Ramos (cell line): ENCODE results near the gene AK3.
"Not testable (repeated sequence)": the region's sequence is repeated elsewhere in the genome, so short reads cannot be mapped to it uniquely, and the experiment has no call there.

Experiments used
- in situ Hi-C: fragments of 300-500 bp; cut with MboI; formaldehyde crosslinking; loops from one replicate; pipeline ENCODE4 v1.14.3; 2022; ENCODE audit warnings: low sequenced_read_pairs; ENCODE audit not compliant: unreplicated experiment

Gene AK3

DNA sequence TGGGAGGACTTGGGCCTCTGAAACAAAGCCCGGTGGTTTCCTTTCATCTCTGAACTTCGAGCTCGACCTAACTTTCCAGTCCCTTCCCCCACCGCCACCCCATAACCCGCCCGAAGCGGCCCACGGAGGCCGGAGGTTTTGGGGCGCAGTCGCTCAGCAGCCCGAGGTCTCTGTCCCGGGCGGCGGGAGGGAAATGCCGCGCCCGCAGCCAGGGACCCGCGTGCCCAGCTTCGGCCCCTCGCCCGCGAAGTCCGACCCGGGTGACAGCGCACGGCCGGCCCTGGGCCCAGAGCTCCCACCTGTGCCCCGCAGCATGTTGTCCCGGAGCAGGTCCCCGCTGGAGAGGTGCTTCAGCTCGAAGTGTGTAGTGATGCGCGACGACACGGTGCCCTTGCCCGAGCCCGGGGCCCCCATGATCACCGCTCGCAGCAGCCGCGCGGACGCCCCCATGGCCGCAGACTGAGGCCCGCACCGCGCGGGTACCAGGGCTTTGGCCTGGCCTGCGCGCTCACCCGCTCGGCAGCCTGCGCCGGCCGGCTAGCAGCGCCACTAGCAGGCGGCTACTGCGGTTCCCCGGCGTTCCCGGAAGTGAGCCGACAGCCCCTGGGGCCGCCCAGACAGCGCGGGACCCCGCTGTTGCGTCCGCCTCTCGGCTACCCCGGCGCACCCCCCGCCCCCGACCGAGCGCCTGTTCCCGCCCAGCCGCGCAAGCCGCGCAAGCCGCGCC is at the start of gene AK3:
TSS of gene AK3 (minus strand) at position 565 of the 727 bp plus-strand sequence. CDS start at position 450, 115 bp downstream.
- in situ Hi-C loops = loop anchor here (10.0 kb wide), 1 partner anchor 694 kb away; the partner anchor contains the start of gene PLGRKT

DNA sequence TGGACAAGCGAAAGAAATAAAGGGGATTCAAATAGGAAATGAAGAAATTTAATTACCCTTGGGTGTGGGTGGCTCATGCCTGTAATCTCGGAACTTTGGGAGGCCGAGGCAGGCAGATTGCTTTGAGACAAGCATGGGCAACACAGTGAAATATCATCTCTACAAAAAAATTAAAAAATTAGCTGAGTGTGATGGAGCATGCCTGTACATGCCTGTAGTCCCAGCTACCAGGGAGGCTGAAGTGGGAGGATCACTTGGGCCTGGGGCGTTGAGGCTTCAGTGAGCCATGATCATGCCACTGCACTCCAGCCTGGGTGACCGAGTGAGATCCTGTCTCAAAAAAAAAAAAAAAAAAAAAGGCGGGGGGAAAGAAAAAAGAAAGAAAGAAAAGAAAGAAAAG is 47.7 kb upstream of the AK3 start:
- in situ Hi-C loops = no loop called here

DNA sequence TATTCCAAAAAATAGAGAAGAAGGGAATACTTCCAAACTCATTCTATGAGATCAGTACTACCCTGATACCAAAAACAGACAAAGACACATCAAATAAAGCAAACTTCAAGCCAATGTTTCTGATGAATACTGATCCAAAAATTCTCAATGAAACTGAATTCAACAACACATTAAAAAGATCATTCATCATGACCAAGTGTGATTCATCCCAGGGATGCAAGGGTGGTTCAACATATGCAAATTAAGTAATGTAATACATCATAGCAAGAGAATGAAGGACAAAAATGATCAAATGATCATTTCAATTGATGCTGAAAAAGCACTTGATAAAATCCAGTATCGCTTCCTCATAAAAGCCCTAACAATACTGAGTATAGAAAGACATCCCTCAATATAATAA is 46.9 kb upstream of the AK3 start:
- in situ Hi-C loops = no loop called here

DNA sequence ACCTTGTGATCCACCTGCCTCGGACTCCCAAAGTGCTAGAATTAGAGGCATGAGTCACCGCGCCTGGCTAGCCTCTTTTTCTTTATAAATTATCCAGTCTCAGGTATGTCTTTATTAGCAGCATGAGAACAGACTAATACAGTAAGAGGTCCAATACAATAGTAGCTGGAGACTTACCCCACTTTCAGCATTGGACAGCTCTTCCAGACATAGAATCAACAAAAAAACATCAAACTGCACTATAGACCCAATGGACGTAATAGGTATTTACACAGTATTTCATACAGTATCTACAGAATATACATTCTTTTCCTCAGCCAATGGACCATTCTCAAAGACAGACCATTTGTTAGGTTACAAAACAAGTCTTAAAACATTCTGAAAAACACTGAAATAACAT is 45.6 kb upstream of the AK3 start:
- in situ Hi-C loops = no loop called here

DNA sequence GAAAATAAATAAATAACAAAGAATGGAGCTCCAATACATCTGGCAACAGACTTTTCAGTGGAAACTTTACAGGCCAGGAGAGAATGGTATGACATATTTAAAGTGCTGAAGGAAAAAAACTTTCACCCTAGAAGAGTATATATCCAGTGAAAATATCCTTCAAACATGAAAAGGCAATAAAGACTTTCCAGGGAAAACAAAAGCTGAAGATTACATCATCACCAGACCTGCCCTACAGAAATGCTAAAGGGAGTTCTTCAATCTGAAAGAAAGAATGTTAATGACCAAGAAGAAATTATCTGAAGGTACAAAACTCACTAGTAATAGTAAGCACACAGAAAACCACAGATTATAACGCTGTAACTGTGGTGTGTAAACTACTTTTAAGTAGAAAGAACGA is 43.4 kb upstream of the AK3 start:
- in situ Hi-C loops = no loop called here

DNA sequence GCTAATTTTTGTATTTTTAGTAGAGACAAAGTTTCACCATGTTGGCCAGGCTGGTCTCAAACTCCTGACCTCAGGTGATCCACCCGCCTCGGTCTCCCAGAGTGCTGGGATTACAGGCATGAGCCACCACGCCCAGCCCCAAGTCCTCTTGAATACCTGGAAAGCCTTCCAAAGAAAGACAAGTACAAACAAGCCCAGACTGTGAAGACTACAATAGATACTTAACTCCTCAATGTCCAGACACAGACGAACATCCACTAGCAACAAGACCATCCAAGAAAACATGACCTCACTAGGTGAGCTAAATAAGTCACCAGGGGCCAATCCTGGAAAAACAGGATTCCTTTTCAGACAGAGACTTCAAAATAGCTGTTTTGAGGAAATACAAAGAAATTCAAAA is 42.2 kb upstream of the AK3 start:
- in situ Hi-C loops = not testable (repeated sequence)

DNA sequence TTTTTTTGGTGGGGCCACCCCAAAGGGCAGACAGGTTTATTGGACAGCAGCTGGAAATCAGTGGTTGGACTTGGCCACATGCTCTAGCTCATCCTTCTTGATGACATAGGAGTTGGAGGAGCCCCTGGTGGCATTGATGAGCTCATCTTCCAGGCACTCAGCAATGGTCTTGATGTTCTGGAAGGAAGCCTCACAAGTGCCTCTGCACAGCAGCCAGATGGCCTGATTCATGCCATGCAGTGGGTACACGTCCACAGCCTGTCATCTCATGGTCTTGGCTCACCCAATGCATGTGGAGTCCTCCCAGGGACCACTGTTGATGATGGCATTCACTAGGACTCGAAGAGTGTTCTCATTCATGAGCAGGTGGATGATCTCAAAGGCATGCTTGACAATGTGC is 40.4 kb upstream of the AK3 start:
- in situ Hi-C loops = no loop called here

DNA sequence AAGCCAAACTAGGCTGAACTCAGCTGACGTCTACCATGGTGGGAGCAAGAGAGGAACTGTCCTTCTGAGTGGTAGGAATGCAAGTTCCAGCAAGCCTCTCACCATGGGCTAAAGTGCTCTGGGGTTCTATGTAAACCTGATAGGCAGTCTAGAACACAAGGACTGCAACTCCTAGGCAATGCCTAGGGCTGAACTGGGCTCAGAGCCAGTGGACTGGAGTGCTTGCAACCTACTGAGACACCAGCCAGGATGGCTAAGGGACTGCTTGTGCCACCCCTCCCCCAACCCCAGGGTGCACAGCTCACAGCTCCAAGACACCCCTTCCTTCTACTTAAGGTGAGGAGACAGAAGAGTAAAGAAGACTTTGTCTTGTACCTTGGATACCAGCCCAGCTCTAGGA is 39.6 kb upstream of the AK3 start:
- in situ Hi-C loops = no loop called here

DNA sequence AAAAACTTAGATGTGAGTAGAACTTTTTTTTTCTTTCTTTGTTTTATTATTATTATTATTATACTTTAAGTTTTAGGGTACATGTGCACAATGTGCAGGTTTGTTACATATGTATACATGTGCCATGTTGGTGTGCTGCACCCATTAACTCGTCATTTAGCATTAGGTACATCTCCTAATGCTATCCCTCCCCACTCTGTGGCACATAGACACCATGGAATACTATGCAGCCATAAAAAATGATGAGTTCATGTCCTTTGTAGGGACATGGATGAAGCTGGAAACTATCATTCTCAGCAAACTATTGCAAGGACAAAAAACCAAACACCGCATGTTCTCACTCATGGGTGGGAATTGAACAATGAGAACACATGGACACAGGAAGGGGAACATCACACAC is 34.0 kb upstream of the AK3 start:
- in situ Hi-C loops = loop anchor here (25.0 kb wide), 1 partner anchor 562 kb away; the partner anchor contains the start of gene RLN1

DNA sequence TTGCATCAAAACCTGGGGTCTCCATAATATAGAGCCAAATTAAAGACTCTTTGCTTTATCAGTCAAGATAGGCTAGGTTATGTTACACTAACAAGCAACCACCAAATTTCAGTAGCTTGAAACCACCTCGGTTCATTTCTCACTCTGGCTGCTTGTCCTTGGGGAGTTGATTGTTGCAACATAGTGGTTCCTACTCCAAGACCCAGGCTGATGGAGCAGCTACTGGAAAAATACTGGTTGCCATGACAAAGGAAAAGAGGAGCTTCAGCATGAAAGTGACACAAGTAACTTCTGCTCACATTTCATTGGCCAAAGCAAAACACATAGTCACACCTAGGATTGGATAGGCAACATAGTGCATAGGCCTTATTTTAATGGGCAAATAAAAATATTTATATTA is 33.2 kb upstream of the AK3 start:
- in situ Hi-C loops = loop anchor here (25.0 kb wide), 1 partner anchor 563 kb away; the partner anchor contains the start of gene RLN1

DNA sequence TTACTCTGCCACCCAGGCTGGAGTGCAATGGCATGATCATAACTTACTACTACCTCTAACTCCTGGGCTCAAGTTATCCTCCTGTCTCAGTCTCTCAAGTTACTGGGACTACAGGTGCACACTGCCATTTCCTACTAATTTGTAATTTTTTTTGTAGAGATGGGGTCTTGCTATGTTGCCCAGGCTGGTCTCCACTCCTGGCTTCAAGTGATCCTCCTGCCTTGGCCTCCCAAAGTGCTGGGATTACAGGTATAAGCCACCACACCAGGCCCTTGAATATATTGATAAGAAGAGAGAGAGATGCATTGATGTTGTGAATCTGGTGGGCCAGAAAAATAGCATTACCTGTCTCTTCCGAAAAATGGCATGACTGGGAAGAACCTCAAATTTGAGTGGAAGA is 30.8 kb upstream of the AK3 start:
- in situ Hi-C loops = loop anchor here (25.0 kb wide), 1 partner anchor 566 kb away; the partner anchor contains the start of gene RLN1

DNA sequence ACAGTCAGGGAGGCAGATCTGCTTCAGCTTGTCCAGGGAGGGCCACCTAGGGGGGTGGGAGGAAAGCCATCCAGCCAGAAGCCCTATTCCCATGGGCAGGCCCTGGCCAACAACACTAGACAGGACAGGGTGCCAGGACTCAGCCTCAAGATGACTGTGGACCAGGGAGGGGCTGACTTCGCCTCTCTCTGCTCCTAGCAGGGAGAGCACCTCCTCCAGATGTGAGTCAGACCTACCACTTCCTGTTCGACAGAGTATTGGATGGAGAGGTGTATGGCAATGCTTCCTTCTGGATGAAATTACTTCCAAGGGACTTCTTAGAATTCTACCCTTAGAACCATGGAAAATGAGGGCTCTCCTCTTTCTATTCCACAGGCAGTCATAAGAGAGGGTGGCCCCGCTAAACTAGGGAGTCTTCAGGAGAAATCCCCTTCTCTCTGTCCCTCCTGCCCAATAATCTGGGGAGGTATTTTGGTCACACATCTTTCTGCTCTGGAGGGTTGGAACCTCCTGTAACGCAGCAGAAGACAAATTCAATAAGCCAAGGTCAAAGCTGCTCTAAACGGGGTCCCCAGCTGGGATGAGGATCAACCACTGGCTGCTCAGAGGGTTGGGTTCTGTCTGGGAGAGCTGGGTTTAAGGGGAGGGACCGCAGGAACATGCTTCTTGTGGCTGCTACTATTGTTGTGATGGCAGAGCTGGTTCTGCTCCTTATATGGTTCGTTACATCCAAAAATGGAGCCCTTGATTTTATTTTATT is 28.5 kb upstream of the AK3 start:
- in situ Hi-C loops = loop anchor here (10.0 to 25.0 kb wide), 2 partner anchors 155 to 568 kb away; partner anchors contain the start of gene RLN1

DNA sequence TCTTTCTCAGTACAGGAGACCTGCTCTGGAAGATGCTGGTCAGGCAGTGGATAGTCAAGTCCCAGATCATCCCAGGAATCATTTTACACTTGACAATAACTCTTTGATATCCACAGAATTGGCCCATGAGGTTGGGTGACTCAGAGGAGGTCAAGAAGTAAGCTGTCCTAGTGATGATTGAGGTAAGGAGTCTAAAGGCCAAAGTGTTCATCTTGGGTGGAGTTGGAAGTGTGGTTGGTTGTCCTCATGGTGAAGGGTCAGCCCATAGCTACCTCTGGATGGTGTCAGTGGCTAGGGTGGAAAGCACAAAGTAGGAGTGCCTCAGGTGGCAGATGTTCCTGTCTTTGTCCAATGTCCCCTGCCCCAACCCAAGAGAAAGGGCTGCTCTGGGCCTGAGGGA is 27.7 kb upstream of the AK3 start:
- in situ Hi-C loops = loop anchor here (10.0 to 25.0 kb wide), 2 partner anchors 156 to 569 kb away; partner anchors contain the start of gene RLN1

DNA sequence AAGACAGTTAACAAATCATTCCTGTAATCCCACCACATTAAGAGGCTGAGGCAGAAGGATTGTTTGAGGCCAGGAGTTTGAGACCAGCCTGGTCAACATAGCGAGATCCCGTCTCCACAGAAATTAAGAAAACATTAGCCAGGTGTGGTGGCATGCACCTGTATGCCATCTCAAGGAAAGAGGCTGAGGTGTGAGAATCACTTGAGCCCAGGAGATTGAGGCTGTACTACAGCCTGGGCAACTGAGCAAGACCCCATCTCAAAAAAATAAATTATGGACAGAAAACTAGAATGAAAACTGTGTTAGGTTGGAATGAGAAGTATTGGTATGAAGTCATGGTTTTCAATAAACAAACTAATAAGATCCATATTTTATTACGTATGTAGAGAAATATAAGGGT is 23.0 kb upstream of the AK3 start:
- in situ Hi-C loops = loop anchor here (5.0 to 25.0 kb wide), 4 partner anchors 161 to 833 kb away; partner anchors contain the start of genes JAK2 and RLN1

DNA sequence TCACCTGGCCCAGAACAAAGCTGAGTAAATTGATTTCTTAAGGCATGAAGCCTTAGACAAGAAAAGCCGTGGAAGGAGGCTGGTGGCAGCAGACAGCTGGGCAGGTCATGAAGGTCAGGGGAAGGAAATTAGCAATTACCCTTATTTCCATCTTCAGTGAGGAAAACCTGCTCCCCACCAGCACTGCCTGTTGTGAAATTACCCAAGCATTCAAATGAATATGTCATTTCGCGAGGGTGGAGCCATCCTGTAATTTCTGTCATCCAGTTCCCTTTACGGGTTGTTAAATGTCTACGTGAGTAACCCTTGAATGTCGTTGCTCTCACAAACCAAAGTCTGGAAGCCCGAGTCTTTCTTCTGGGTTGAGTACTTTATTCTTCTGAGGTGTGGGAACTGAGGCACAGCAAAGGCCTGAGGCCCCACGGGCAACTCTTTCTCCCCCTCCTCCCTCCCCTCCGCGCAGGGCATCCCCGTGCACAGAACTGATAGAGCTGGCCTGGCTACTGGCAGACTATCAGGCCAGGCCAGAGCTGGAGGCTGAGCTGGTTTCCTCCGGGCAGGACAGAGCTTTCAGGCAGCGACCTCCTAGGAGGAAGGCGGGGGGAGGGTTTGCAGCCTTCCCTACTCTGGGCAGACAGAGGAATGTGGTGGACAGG is 22.0 kb upstream of the AK3 start:
- in situ Hi-C loops = loop anchor here (5.0 to 25.0 kb wide), 4 partner anchors 162 to 834 kb away; partner anchors contain the start of genes JAK2 and RLN1

DNA sequence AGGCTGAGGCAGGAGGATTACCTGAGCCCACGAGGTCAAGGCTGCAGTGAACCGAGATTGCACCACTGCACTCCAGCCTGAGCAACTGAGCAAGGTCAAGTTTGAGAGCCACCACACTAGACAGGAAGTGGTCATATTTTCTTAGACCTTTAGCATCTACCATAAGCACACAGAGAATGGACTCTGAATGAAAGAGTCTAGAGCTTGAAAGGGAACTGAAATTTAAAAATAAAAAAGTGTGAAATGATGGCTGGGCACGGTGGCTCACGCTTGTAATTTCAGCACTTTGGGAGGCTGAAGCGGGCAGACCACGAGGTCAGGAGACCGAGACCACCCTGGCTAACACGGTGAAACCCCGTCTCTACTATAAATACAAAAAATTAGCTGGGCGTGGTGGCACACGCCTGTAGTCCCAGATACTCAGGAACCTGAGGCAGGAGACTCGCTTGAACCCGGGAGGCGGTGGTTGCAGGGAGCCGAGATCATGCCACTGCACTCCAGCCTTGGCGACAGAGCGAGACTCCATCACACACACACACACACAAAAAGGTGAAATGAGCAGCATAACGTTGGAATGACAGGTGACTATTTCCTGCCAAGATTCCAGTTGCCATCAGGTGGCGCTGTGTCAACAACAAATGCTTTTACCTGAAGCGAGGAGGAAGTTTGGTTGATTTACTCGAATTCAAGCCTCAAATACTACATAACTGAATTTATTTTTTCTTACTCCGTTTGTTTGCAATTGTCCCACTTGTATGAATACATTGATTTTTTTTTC is 21.3 kb upstream of the AK3 start:
- in situ Hi-C loops = loop anchor here (5.0 to 25.0 kb wide), 4 partner anchors 163 to 835 kb away; partner anchors contain the start of genes JAK2 and RLN1

DNA sequence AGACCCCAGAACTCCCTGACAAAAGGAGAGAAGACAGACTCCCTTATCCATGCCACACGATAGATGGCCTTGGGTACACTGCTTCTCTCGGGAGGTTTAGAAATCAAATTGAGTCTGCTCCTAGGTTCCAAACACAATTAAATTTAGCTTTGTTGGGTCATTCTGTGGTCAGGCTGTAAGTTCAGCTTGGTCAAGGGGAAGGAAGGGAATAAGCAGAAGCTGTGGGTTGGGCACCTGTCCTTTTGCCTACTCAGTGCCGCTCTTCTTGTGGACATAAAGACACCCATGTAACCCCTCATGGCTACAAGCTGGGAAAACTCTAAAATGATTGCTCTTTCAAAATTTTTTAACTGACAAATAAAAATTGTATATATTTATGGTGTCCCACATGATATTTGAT is 19.1 kb upstream of the AK3 start:
- in situ Hi-C loops = loop anchor here (5.0 to 25.0 kb wide), 4 partner anchors 165 to 837 kb away; partner anchors contain the start of genes JAK2 and RLN1

DNA sequence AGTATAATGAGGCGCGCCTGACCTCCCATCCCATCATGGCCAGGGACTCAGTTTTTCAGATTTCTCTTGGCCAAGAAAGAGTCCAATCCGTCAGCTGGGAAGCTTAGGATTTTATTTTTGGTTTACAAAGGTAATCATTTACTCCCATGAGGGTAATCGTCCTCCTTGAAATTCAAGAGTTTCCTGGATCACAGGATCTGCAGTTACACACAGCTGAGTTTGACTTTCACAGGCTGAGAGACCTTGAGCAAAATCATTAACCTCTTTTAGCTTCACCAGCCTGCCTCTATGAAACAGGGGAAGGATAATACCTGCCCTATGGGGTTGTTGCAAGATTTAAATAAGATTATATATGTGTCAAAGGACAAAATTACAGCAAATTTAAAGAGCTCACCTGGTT is 15.4 kb upstream of the AK3 start:
- in situ Hi-C loops = loop anchor here (10.0 to 25.0 kb wide), 2 partner anchors 428 to 581 kb away; partner anchors contain the start of genes INSL6 and RLN1

DNA sequence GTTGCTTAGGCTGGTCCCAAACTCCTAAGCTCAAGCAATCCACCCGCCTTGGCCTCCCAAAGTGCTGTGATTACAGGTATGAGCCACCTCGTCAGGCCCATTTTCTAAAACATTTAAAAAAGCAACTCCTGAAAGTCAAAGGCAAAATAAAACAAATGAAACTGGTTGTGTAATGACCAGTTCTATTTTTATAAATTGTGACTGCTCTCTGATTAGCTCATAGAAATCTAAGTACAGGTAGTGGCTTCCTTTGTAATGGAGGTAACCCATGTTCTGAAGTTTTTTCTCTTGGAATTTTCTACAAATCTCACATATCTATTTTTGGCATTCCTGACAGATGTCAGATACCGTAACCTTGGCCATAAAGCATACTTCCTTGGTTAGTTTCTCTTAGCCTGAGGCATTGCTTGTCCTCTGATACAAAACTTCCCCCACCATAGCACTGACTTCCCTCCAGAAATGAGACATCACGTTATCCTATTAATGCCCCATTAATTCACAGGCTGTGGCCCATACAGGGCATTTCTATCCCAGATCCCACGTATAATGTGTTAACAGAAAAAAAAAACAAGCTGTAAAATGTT is 14.1 kb upstream of the AK3 start:
- in situ Hi-C loops = loop anchor here (10.0 to 25.0 kb wide), 2 partner anchors 430 to 582 kb away; partner anchors contain the start of genes INSL6 and RLN1
